ENCODE data around the gene TROAP.
"Not testable (repeated sequence)": the region's sequence is repeated elsewhere in the genome, so short reads cannot be mapped to it uniquely, and the experiment has no call there.

TROAP gene

DNA sequence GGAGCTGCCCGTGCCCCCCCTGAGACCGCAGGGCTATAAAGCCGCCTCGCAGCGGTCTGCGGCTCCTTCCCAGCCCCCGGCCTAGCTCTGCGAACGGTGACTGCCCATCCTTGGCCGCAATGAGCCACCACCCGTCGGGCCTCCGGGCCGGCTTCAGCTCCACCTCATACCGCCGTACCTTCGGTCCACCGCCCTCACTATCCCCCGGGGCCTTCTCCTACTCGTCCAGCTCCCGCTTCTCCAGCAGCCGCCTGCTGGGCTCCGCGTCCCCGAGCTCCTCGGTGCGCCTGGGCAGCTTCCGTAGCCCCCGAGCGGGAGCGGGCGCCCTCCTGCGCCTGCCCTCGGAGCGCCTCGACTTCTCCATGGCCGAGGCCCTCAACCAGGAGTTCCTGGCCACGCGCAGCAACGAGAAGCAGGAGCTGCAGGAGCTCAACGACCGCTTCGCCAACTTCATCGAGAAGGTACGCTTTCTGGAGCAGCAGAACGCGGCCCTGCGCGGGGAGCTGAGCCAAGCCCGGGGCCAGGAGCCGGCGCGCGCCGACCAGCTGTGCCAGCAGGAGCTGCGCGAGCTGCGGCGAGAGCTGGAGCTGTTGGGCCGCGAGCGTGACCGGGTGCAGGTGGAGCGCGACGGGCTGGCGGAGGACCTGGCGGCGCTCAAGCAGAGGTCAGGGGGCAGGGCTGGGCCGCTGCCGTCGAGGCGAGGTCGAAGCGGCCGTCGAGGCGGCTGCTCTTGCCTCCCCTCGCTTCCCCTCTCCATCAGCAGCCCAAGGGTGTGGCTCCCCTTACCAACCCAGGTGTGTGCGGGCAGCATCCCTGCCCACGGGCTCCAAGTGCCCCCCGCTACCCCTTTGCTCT is 27.7 kb upstream of the TROAP start, which contains the start of gene PRPH:
Gene PRPH, plus strand, starts transcription at position 66 of the 855 bp plus-strand sequence. Its CDS starts 54 bp downstream, at position 120.
- no peak for DNase-seq

DNA sequence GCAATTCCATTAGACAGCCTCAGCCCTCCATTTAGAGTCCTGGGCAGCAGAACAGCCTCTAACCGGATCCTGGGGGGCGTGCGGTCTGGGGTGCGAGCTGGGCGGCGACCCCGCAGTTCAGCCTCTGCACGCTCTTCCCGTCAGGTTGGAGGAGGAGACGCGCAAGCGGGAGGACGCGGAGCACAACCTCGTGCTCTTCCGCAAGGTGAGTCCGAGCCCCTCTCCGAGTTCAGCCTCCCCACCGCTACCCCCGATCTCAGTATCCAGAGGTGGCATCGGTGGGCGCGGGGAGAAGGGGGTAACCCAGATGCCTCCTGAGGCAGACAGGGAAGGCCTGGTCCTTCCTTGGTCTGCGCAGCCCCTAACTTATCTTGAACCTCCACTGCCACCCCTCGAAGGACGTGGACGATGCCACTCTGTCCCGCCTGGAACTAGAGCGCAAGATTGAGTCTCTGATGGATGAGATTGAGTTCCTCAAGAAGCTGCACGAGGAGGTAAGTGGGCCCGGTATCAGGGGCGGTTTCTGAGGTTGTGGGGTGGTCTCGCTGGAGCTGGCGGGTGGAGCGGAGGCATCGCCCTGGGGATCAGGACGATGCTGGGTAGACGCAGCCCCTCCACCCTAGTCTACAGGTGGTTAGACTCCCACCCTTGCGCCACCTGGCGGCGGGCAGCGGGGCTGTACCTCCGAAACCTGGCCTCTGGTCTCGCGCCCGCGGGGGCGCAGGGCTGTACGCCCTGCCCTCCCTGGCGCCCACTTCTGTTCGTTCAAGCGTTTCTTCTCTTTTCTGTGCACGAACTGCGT is 26.8 kb upstream of the TROAP start:
- DNase-seq, result no peak

DNA sequence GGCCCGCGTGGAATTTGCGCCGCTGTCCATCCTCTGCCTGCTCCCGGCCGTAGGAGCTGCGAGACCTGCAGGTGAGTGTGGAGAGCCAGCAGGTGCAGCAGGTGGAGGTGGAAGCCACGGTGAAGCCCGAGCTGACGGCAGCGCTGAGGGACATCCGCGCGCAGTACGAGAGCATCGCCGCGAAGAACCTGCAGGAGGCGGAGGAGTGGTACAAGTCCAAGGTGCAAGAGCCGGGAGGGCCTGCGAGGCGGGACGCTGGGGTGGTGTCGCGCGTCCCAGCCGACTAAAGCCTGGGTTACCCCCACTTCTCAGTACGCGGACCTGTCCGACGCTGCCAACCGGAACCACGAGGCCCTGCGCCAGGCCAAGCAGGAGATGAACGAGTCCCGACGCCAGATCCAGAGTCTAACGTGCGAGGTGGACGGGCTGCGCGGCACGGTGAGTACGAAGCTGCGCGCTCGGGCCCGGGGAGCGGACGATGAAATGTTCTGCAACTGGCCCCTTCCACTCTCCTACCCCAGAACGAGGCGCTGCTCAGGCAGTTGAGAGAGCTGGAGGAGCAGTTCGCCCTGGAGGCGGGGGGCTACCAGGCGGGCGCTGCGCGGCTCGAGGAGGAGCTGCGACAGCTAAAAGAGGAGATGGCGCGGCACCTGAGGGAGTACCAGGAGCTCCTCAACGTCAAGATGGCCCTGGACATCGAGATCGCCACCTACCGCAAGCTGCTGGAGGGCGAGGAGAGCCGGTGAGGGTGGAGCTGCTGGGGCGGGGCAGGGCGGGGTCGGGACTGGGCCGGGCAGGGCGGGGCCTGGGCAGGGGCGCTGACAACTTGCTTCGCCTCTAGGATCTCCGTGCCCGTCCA is 26.0 kb upstream of the TROAP start:
- DNase-seq, result no peak

DNA sequence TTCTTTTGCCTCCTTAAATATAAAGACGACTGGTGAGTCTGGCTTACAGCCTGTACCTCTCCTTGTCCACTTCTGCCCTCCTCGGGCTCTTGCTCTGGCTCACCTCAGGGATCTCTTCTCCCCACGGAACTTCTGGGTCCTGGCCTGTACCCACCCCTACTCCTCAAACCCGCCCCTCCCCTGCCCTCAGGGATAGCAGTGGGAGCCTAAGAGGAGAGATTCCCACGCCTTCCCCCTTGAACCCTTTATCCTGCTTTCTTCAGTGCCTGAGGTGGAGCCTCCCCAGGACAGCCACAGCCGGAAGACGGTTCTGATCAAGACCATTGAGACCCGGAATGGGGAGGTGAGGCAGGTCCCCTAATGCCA is 25.4 kb upstream of the TROAP start:
- no peak for DNase-seq

DNA sequence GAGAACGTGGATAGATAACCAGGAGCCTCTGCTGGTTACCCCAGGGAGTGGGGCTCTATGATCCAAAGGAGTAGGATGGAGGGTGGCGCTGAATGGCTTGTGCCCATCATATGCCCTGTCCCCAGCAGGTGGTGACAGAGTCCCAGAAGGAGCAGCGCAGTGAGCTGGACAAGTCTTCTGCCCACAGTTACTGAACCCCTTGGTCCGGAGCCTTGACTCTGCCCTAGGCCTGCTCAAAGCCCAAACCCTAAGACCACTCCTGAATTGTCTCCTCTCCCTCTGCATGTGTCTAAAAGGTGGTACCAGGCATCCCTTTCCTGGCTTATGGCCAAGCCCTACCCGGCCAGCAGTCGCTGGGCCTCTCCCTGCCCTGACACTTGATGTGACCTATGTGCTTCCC is 24.9 kb upstream of the TROAP start:
- DNase-seq, result no peak

DNA sequence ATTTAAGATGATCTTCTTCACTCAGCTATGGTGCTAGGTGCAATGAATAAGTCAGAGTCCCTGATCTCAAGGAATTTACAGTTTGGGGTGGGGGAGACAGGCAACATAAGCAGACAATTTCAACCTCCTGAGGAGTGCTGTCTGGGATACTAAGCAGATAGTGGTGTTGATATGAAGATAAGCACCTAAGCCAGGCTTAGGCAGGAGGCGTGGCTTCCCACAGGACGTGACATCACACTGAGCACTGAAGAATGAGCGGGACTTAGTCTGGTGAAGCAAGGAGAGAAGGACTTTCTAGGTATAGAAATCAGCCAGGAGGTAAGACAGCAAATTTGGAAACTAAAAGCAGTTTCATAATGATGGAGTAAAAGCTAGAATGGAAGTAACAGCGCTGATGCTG is 21.3 kb upstream of the TROAP start:
- DNase-seq, result no peak

DNA sequence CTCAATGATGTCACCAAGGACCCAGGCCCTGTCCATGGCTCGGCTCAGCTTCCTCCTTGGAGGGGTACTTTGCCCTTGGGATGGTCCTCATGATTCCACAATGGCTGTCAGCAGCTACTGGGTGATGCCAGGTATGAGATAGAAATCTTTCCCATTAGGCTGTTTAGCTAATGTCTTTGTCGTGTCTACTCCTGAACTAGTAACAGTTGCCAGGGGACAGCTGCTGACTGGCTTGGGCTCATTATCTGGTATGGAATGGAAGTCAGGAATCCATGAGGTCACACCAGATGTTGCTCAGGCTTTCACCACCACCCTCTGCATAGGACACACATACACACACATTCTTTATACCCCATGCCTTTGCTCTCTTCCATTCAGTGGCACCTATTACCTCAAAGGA is 18.9 kb upstream of the TROAP start:
- DNase-seq, result no peak

DNA sequence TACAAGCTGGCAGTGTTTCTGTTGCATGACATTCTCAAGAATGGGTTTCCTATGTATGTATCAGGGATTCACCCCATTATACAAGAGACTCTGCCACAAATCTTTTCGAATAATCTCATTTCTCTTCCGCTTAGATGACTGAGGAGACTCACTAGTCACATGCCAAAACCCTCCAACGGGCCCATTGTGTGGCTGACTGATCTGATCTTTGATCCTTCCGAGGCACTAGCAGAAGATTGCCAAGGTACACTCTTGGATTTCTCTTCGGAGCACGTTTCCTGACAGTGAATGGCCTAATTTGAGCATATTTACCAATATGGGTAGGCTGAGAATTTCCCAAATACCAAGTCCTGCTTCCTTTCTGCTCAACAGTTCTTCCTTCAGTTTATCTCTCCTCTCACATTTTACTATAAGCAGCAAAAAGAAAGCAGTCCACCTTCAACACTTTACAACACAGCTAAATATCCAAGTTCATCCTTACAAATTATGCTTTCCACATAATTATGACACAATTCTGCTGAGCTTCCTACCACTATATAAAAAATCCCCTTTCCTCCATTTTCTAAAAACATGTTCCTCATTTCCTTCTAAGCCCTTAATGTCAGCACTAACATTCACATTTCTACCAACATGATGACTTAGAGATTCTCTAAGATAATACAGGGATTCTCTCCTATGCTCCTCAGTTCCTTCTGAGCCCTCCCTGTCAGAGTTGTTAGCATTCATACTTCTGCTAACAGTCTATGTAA is 17.1 kb upstream of the TROAP start:
- no peak for DNase-seq

DNA sequence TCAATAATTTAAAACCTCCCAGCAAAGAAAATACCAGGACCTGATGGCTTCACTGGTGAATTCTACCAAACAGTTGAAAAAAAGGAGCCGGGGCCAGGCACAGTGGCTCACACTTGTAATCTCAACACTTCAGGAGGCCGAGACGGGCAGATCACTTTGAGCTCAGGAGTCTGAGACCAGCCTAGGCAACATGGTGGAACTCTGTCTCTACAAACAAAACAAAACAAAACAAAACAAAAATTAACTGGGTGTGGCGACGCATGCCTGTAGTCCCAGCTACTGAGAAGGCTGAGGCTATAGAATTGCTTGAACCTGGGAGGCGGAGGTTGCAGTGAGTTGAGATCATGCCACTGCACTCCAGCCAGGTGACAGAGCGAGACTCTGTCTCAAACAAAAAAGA is 13.7 kb upstream of the TROAP start:
- DNase-seq, result no peak

DNA sequence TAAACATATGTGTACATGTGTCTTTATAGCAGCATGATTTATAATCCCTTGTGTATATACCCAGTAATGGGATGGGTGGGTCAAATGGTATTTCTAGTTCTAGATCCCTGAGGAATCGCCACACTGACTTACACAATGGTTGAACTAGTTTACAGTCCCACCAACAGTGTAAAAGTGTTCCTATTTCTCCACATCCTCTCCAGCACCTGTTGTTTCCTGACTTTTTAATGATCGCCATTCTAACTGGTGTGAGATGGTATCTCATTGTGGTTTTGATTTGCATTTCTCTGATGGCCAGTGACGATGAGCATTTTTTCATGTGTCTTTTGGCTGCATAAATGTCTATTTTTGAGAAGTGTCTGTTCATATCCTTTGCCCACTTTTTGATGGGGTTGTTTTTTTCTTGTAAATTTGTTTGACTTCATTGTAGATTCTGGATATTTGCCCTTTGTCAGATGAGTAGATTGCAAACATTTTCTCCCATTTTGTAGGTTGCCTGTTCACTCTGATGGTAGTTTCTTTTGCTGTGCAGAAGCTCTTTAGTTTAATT is 12.5 kb upstream of the TROAP start:
- not testable (repeated sequence) for DNase-seq

DNA sequence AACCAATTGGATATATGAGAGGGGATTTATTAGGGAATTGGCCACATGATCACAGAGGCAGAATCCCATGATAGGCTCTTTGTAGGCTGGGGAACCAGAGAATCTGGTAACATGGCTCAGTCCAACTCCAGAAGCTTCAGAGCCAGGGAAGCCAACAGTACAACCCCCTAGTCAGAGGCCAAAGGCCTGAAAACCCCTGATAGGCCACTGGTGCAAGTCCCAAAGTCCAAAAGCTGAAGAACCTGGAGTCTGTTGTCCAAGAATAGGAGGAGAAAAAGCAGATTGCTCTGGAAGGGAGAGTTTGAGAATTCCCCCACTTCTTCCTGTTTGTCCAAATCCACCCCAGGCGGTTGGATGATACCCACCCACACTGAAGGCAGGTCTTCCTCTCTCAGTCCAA is 8.2 kb upstream of the TROAP start:
- DNase-seq, result no peak

DNA sequence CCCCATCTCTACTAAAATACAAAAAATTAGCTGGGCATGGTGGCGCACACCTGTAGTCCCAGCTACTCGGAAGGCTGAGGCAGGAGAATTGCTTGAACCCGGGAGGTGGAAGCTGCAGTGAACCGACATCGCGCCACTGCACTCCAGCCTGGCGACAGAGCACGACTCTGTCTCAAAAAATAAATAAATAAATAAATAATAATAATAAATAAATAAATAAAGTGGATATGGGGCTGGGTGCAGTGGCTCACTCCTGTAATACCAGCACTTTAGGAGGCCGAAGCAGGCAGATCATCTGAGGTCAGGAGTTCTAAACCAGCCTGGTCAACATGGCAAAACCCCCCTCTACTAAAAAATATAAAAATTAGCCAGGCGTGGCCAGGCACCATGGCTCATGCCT is 5.9 kb upstream of the TROAP start:
- not testable (repeated sequence) for DNase-seq

DNA sequence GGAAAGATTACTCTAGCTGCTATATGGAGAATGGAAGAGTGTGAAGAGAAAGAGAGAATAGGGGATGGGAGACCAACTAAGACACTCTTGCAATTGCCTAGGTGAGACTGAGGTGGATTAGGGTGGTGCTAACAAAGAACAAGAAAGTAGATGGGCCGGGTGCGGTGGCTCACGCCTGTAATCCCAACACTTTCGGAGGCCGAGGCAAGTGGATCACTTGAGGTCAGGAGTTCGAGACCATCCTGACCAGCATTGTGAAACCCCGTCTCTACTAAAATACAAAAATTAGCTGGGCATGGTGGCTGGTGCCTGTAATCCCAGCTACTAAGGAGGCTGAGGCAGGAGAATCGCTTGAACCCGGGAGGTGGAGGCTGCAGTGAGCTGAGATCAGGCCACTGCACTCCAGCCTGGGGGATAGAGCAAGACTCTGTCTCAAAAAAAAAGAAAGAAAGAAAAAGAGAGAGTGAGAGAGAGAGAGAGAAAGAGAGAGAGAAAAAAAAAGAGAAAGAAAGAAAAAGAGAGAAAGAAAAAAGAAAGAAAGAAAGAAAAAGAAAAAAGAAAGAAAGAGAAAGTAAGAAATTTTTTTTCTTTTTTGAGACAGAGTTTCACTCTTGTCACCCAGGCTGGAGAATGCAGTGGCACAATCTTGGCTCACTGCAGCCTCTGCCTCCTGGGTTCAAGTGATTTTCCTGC is 2.5 kb upstream of the TROAP start:
- not testable (repeated sequence) for DNase-seq

DNA sequence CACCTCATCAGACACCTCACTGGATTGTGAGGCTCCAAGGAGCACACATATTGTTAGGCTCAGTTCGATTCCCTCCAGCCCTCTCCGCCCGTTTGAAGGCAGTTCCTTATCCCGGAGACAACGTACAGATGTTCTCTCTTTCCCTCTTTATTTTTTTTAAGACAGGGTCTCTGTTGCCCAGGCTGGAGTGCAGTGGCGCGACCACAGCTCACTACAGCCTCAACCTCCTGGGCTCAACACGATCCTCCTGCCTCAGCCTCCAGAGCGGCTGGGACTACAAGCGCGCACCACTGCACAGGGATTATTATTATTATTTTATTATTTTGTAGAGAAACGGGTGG is 718 bp upstream of the TROAP start:
- DNase-seq, result no peak

DNA sequence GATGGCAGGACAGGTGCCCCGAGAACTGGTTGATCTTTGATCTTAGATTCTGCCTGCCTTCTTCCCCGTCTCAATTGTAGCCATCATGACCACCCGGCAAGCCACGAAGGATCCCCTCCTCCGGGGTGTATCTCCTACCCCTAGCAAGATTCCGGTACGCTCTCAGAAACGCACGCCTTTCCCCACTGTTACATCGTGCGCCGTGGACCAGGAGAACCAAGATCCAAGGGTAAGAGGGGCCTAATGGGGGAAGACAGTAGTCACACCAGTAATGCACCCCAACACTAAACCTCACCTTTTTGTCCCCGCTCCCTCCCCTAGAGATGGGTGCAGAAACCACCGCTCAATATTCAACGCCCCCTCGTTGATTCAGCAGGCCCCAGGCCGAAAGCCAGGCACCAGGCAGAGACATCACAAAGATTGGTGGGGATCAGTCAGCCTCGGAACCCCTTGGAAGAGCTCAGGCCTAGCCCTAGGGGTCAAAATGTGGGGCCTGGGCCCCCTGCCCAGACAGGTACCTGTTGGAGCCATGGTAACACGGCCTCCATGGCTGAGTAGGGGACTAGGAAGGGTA is 556 bp downstream of the TROAP start:
- DNase-seq, result no peak

DNA sequence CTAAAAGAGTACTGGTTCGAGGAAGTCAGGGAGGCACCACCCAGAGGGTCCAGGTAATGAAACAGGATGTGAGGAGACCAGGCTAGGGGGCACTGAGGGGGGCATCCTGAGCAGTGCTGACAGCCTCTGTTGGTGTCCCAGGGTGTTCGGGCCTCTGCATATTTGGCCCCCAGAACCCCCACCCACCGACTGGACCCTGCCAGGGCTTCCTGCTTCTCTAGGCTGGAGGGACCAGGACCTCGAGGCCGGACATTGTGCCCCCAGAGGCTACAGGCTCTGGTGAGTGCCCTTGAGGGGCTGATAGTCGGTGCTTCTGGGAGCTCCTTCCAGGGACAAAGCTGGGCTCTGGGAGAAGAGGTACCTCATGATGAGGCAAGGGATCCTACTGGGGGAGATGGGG is 2.6 kb downstream of the TROAP start:
- no peak for DNase-seq

DNA sequence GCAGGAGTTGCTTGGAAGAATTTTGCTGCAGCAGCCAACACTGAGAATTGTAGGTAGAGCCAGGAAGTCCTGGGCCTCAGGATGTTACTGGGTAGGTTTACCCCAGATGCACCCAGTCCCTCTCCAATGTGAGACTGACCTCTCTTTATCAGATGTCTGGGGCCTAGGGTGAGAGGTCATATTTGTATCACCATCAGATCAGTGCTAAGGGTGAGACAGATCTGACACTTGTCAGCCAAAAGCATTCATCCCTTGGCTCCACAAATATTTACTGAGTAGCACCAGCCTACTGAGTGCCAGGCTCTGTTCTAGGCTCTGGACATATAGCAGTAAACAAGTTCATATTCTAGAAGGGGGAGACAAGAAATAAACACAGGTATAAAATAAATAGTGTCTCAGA is 4.3 kb downstream of the TROAP start:
- DNase-seq, result no peak

DNA sequence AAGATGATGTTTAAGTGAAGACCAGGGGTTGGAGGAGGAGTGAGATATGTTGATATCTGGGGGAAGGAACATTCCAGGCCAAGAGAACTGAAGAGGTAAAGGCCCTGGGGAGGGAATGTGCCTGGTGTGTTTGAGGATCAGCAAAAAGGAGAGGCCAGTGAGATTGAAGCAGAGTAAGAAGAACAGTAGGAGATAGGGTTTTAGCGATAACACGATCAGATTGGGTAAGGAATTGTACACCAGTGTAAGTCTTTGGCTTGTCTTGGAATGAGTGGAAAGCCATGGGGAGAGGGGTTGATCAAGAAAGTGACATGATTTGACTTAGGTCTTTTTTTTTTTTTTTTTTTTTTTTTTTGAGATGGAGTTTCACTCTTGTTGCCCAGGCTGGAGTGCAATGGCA is 4.8 kb downstream of the TROAP start:
- no peak for DNase-seq

DNA sequence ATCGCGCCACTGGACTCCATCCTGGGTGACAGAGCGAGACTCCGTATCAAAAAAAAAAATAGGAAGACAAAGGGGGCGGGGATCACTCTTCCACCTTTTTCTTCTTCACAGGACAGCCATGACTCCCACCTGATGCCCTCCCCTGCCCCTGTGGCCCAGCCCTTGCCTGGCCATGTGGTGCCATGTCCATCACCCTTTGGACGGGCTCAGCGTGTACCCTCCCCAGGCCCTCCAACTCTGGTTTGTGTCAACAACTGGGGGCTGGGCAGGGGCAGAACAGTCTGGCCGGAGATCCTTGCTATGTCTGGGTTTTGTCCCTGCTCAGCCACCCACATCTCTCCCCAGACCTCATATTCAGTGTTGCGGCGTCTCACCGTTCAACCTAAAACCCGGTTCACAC is 5.8 kb downstream of the TROAP start:
- no peak for DNase-seq

DNA sequence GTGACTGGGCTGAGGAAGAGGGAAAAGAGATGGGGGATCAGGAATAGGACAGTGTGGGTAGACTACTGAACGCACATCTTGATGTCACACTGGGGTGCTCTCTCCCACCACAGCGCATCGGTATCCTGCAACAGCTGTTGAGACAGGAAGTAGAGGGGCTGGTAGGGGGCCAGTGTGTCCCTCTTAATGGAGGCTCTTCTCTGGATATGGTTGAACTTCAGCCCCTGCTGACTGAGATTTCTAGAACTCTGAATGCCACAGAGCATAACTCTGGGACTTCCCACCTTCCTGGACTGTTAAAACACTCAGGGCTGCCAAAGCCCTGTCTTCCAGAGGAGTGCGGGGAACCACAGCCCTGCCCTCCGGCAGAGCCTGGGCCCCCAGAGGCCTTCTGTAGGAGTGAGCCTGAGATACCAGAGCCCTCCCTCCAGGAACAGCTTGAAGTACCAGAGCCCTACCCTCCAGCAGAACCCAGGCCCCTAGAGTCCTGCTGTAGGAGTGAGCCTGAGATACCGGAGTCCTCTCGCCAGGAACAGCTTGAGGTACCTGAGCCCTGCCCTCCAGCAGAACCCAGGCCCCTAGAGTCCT is 7.1 kb downstream of the TROAP start:
- DNase-seq, result no peak
